ENCODE measurements around the gene HBM.
"Not testable (repeated sequence)": the region's sequence is repeated elsewhere in the genome, so short reads cannot be mapped to it uniquely, and the experiment has no call there.

Gene HBM

DNA sequence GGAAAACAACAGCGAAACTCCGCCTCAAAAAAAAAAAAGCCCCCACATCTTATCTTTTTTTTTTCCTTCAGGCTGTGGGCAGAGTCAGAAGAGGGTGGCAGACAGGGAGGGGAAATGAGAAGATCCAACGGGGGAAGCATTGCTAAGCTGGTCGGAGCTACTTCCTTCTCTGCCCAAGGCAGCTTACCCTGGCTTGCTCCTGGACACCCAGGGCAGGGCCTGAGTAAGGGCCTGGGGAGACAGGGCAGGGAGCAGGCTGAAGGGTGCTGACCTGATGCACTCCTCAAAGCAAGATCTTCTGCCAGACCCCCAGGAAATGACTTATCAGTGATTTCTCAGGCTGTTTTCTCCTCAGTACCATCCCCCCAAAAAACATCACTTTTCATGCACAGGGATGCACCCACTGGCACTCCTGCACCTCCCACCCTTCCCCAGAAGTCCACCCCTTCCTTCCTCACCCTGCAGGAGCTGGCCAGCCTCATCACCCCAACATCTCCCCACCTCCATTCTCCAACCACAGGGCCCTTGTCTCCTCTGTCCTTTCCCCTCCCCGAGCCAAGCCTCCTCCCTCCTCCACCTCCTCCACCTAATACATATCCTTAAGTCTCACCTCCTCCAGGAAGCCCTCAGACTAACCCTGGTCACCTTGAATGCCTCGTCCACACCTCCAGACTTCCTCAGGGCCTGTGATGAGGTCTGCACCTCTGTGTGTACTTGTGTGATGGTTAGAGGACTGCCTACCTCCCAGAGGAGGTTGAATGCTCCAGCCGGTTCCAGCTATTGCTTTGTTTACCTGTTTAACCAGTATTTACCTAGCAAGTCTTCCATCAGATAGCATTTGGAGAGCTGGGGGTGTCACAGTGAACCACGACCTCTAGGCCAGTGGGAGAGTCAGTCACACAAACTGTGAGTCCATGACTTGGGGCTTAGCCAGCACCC lies 9.5 kb downstream of the HBM start:
- TF ChIP-seq, protein P1, sequence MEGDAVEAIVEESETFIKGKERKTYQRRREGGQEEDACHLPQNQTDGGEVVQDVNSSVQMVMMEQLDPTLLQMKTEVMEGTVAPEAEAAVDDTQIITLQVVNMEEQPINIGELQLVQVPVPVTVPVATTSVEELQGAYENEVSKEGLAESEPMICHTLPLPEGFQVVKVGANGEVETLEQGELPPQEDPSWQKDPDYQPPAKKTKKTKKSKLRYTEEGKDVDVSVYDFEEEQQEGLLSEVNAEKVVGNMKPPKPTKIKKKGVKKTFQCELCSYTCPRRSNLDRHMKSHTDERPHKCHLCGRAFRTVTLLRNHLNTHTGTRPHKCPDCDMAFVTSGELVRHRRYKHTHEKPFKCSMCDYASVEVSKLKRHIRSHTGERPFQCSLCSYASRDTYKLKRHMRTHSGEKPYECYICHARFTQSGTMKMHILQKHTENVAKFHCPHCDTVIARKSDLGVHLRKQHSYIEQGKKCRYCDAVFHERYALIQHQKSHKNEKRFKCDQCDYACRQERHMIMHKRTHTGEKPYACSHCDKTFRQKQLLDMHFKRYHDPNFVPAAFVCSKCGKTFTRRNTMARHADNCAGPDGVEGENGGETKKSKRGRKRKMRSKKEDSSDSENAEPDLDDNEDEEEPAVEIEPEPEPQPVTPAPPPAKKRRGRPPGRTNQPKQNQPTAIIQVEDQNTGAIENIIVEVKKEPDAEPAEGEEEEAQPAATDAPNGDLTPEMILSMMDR (IDR thresholded peaks at IDR 0.05; ENCODE audit: low read depth, low read length), result no peak
- DNase-seq (ENCODE audit: extremely low read depth, low read depth), result no peak

DNA sequence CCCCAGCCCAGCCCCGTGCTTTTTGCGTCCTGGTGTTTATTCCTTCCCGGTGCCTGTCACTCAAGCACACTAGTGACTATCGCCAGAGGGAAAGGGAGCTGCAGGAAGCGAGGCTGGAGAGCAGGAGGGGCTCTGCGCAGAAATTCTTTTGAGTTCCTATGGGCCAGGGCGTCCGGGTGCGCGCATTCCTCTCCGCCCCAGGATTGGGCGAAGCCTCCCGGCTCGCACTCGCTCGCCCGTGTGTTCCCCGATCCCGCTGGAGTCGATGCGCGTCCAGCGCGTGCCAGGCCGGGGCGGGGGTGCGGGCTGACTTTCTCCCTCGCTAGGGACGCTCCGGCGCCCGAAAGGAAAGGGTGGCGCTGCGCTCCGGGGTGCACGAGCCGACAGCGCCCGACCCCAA lies 10.2 kb downstream of the HBM start:
- DNase-seq (ENCODE audit: extremely low read depth, low read depth), result not testable (repeated sequence)

DNA sequence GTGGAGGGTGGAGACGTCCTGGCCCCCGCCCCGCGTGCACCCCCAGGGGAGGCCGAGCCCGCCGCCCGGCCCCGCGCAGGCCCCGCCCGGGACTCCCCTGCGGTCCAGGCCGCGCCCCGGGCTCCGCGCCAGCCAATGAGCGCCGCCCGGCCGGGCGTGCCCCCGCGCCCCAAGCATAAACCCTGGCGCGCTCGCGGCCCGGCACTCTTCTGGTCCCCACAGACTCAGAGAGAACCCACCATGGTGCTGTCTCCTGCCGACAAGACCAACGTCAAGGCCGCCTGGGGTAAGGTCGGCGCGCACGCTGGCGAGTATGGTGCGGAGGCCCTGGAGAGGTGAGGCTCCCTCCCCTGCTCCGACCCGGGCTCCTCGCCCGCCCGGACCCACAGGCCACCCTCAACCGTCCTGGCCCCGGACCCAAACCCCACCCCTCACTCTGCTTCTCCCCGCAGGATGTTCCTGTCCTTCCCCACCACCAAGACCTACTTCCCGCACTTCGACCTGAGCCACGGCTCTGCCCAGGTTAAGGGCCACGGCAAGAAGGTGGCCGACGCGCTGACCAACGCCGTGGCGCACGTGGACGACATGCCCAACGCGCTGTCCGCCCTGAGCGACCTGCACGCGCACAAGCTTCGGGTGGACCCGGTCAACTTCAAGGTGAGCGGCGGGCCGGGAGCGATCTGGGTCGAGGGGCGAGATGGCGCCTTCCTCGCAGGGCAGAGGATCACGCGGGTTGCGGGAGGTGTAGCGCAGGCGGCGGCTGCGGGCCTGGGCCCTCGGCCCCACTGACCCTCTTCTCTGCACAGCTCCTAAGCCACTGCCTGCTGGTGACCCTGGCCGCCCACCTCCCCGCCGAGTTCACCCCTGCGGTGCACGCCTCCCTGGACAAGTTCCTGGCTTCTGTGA lies 11.0 kb downstream of the HBM start, which contains the start of gene HBA1:
HBA1 (plus strand) TSS at position 204 of the 906 bp plus-strand sequence; CDS start at position 241, 37 bp downstream.
- not testable (repeated sequence) for DNase-seq (ENCODE audit: extremely low read depth, low read depth)

DNA sequence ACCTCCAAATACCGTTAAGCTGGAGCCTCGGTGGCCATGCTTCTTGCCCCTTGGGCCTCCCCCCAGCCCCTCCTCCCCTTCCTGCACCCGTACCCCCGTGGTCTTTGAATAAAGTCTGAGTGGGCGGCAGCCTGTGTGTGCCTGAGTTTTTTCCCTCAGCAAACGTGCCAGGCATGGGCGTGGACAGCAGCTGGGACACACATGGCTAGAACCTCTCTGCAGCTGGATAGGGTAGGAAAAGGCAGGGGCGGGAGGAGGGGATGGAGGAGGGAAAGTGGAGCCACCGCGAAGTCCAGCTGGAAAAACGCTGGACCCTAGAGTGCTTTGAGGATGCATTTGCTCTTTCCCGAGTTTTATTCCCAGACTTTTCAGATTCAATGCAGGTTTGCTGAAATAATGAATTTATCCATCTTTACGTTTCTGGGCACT lies 11.6 kb downstream of the HBM start:
- no peak for DNase-seq (ENCODE audit: extremely low read depth, low read depth)
- TF ChIP-seq, protein P1 (IDR thresholded peaks at IDR 0.05; ENCODE audit: low read depth, low read length), result no peak

DNA sequence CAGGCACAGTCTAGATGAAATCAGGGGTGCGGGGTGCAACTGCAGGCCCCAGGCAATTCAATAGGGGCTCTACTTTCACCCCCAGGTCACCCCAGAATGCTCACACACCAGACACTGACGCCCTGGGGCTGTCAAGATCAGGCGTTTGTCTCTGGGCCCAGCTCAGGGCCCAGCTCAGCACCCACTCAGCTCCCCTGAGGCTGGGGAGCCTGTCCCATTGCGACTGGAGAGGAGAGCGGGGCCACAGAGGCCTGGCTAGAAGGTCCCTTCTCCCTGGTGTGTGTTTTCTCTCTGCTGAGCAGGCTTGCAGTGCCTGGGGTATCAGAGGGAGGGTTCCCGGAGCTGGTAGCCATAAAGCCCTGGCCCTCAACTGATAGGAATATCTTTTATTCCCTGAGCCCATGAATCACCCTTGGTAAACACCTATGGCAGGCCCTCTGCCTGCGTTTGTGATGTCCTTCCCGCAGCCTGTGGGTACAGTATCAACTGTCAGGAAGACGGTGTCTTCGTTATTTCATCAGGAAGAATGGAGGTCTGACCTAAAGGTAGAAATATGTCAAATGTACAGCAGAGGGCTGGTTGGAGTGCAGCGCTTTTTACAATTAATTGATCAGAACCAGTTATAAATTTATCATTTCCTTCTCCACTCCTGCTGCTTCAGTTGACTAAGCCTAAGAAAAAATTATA lies 12.3 kb downstream of the HBM start:
- TF ChIP-seq, protein P1 (IDR thresholded peaks at IDR 0.05; ENCODE audit: low read depth, low read length), result no peak
- no peak for DNase-seq (ENCODE audit: extremely low read depth, low read depth)

DNA sequence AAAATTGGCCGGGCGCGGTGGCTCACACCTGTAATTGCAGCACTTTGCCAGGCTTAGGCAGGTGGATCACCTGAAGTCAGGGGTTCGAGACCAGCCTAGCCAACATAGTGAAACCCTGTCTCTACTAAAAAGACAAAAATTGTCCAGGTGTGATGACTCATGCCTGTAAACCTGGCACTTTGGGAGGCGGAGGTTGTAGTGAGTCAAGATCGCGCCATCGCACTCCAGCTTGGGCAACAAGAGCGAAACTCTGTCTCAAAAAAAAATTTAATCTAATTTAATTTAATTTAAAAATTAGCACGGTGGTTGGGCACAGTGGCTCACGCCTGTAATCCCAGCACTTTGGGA lies 12.9 kb downstream of the HBM start:
- no peak for DNase-seq (ENCODE audit: extremely low read depth, low read depth)
- TF ChIP-seq, protein P1 (IDR thresholded peaks at IDR 0.05; ENCODE audit: low read depth, low read length), result no peak

DNA sequence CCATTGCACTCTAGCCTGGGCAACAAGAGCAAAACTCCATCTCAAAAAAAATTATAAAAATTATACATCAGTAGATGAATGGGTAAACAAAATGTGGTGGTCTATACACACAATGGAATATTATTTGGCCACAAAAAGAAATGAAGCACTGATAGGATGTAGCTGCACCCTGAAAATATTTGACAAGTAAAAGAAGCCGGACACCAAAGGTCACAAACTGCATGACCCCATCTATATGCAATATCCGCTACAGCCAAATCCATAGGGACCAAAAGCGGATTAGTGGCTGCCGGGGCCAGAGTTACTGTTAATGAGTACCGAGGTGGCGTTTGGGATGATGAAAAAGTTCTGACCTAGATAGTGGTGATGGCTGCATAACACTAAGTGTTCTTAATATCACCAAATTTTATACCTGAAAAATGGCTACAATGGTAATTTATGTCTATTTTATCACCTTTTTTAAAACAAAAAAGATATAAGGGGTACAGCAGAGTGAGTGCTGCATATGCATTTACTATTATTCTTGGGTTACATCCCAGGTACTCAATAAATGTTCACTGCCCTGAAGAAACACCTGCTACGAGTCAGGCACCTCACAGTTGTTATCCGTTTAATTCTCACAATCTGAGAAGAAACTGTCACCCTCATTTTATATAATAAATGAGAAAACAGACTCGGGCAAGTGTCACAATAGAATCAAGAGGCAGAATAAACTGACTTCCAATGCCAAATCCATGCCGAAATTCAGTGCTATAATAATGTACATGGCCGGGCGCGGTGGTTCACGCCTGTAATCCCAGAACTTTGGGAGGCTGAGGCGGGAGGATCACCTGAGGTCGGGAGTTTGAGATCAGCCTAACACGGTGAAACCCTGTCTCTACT lies 13.7 kb downstream of the HBM start:
- TF ChIP-seq, protein P1 (IDR thresholded peaks at IDR 0.05; ENCODE audit: low read depth, low read length), result no peak
- DNase-seq (ENCODE audit: extremely low read depth, low read depth), result no peak
